Inflammatory macrophage (primary cell): ENCODE measurements around the gene NR2E3.
A peak's percentile ranks its signal among the peaks of the same experiment; 100 is the strongest.

Source experiments
- DNase-seq, 2 donors: peaks; one replicate each; pipeline ENCODE4 v3.0.0-alpha.2; 2020 to 2022
- total RNA-seq, 18 experiments: gene quantifications; one replicate each; lab custom pipeline; 2026; ENCODE audit warnings: mixed read lengths in 6 of 18, inconsistent platforms in 2 of 18; lab: John Stamatoyannopoulos, UW

NR2E3 gene
- 0 to 0.11 (median 0) reads per million in 18 experiments for total RNA-seq

- no peak for DNase-seq
Observed at GRCh38 chr15:71810256-71811035, at the start of gene NR2E3. Gene NR2E3 (plus strand): TSS chr15:71810554. CDS start chr15:71810744, 190 bp downstream.

GRCh38 chr15:71760852-71761251 lies 49.5 kb upstream of the NR2E3 start:
- DNase-seq, result no peak

- DNase-seq, result peak; percentile 25 to 64
Observed at GRCh38 chr15:71761649-71762048, 48.7 kb upstream of the NR2E3 start.

GRCh38 chr15:71768184-71768583 lies 42.2 kb upstream of the NR2E3 start:
- no peak for DNase-seq

GRCh38 chr15:71773206-71773859 lies 37.0 kb upstream of the NR2E3 start:
- no peak for DNase-seq

- no peak for DNase-seq
Observed at GRCh38 chr15:71775856-71776255, 34.5 kb upstream of the NR2E3 start.

- no peak for DNase-seq
Observed at GRCh38 chr15:71776304-71776703, 34.0 kb upstream of the NR2E3 start.

GRCh38 chr15:71777216-71777943 lies 33.0 kb upstream of the NR2E3 start:
- DNase-seq, result no peak

- no peak for DNase-seq
Observed at GRCh38 chr15:71779073-71779797, 31.1 kb upstream of the NR2E3 start.

GRCh38 chr15:71780115-71780976 lies 30.0 kb upstream of the NR2E3 start:
- peak; percentile 30 to 49 for DNase-seq

GRCh38 chr15:71781179-71781964 lies 29.0 kb upstream of the NR2E3 start:
- no peak for DNase-seq

- no peak for DNase-seq
Observed at GRCh38 chr15:71781965-71782265, 28.4 kb upstream of the NR2E3 start.

GRCh38 chr15:71782422-71783165 lies 27.8 kb upstream of the NR2E3 start:
- no peak for DNase-seq

- DNase-seq, result no peak
Observed at GRCh38 chr15:71784719-71785118, 25.6 kb upstream of the NR2E3 start.

- DNase-seq, result no peak
Observed at GRCh38 chr15:71785996-71786395, 24.4 kb upstream of the NR2E3 start.

- DNase-seq, result no peak
Observed at GRCh38 chr15:71786673-71787072, 23.7 kb upstream of the NR2E3 start.

- no peak for DNase-seq
Observed at GRCh38 chr15:71788646-71789579, 21.4 kb upstream of the NR2E3 start.

GRCh38 chr15:71789616-71790015 lies 20.7 kb upstream of the NR2E3 start:
- no peak for DNase-seq

- DNase-seq, result no peak
Observed at GRCh38 chr15:71790081-71790480, 20.3 kb upstream of the NR2E3 start.
